ENCODE measurements around the gene ELK1.

ELK1 gene

DNA sequence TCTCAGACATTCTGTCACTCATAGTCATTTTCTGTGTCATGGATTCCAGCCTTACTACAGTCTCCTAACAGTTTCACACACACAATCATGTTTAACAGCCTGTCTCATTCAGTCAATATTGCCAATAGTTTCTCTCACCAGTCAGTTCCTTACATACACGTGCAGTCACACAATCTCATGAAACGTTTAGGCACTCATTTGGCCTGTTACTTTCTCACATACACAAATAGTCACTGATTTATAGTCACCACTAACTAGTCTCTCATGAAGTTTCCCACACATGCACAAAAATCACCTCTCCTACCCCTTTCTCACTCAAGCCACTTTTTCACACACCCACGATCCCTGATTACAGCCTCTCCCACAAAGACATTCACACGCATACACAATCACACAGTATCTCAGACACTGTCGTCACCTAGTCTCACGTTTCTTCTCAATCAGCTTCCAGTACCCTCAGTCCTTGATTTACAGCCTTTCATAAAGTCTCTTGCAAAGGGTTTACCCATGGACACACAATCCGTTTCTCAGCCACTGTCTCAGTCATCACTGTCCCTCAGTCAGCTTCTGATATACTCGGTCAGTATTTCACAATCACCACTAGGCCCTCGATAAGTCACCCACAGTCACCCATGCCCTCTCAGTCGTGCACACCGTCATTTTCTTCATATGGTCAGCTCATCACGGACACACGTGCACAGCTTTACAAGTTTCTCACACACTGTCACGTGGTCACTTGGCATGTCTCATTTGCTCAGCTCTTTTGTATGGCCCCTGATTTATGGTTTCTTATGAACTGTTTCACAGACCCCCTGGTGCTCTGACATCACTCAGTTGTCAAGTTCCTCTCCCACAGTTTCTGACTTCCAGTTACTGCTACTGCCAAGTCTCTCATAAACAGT, 16.4 kb downstream of the ELK1 start:
- H2AFZ ChIP-seq (ENCODE audit: low read depth, low read length, severe bottlenecking) = no peak overlapping the region
- H3K4me3 ChIP-seq (ENCODE audit: insufficient read depth, low read length, poor library complexity, severe bottlenecking) = no peak overlapping the region
- H3K36me3 ChIP-seq (ENCODE audit: low read length) = no peaks in the 10 kb centered on the region
- no peak overlapping the region for H3K4me2 ChIP-seq (ENCODE audit: low read depth, low read length, poor library complexity, severe bottlenecking)
- H3K79me2 ChIP-seq (ENCODE audit: insufficient read depth, low read length) = no peaks in the 10 kb centered on the region
- H3K27me3 ChIP-seq (ENCODE audit: low read length) = no peaks in the 10 kb centered on the region
- H3F3A ChIP-seq (ENCODE audit: insufficient read depth) = no peaks in the 10 kb centered on the region
- H4K20me1 ChIP-seq (ENCODE audit: low read depth, low read length) = no peaks in the 10 kb centered on the region
- no peaks in the 10 kb centered on the region for H3K9me2 ChIP-seq (replicated peaks; ENCODE audit: insufficient read depth, low read length)
- no peaks in the 10 kb centered on the region for H3K9me3 ChIP-seq (ENCODE audit: insufficient read depth, low read length)
- TF ChIP-seq EZH2phosphoT487 (conservative IDR thresholded peaks at IDR 0.05; ENCODE audit: low read length) = no peak
- TF ChIP-seq, protein P1, sequence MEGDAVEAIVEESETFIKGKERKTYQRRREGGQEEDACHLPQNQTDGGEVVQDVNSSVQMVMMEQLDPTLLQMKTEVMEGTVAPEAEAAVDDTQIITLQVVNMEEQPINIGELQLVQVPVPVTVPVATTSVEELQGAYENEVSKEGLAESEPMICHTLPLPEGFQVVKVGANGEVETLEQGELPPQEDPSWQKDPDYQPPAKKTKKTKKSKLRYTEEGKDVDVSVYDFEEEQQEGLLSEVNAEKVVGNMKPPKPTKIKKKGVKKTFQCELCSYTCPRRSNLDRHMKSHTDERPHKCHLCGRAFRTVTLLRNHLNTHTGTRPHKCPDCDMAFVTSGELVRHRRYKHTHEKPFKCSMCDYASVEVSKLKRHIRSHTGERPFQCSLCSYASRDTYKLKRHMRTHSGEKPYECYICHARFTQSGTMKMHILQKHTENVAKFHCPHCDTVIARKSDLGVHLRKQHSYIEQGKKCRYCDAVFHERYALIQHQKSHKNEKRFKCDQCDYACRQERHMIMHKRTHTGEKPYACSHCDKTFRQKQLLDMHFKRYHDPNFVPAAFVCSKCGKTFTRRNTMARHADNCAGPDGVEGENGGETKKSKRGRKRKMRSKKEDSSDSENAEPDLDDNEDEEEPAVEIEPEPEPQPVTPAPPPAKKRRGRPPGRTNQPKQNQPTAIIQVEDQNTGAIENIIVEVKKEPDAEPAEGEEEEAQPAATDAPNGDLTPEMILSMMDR (IDR thresholded peaks at IDR 0.05; ENCODE audit: insufficient read depth, low read length, poor library complexity, severe bottlenecking) = no peak
- H3K9ac ChIP-seq (ENCODE audit: low read length) = no peak overlapping the region
- H3K27ac ChIP-seq (ENCODE audit: low read depth, low read length) = no peak overlapping the region

DNA sequence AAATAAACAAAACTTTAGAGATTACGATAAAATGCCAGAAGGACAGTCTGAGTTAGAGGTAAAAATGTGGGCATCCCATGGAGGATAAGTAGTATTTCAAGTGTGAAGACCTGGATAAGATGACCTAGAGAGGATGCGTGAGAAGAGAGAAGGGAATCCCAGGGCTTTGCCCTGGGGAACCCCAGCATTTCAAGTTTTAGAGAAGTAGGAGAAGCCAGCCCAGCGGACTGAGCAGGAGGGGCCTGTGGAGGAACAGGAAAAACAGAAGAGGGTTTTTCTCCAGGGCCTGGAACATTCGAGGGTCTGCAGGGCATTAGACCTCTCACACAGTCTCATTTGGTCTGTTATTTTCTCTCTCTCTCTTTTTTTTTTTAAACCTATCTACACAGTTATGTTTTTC, 17.7 kb downstream of the ELK1 start:
- H3K79me2 ChIP-seq (ENCODE audit: insufficient read depth, low read length) = no peaks in the 10 kb centered on the region
- no peaks in the 10 kb centered on the region for H3F3A ChIP-seq (ENCODE audit: insufficient read depth)
- H3K9ac ChIP-seq (ENCODE audit: low read length) = no peak overlapping the region
- H3K4me3 ChIP-seq (ENCODE audit: insufficient read depth, low read length, poor library complexity, severe bottlenecking) = no peak overlapping the region
- H3K9me2 ChIP-seq (replicated peaks; ENCODE audit: insufficient read depth, low read length) = no peaks in the 10 kb centered on the region
- H4K20me1 ChIP-seq (ENCODE audit: low read depth, low read length) = no peaks in the 10 kb centered on the region
- TF ChIP-seq EZH2phosphoT487 (conservative IDR thresholded peaks at IDR 0.05; ENCODE audit: low read length) = no peak
- TF ChIP-seq, protein P1 (IDR thresholded peaks at IDR 0.05; ENCODE audit: insufficient read depth, low read length, poor library complexity, severe bottlenecking) = no peak
- no peaks in the 10 kb centered on the region for H3K27me3 ChIP-seq (ENCODE audit: low read length)
- no peaks in the 10 kb centered on the region for H3K36me3 ChIP-seq (ENCODE audit: low read length)
- H2AFZ ChIP-seq (ENCODE audit: low read depth, low read length, severe bottlenecking) = no peak overlapping the region
- no peak overlapping the region for H3K4me2 ChIP-seq (ENCODE audit: low read depth, low read length, poor library complexity, severe bottlenecking)
- H3K27ac ChIP-seq (ENCODE audit: low read depth, low read length) = no peak overlapping the region
- no peaks in the 10 kb centered on the region for H3K9me3 ChIP-seq (ENCODE audit: insufficient read depth, low read length)

DNA sequence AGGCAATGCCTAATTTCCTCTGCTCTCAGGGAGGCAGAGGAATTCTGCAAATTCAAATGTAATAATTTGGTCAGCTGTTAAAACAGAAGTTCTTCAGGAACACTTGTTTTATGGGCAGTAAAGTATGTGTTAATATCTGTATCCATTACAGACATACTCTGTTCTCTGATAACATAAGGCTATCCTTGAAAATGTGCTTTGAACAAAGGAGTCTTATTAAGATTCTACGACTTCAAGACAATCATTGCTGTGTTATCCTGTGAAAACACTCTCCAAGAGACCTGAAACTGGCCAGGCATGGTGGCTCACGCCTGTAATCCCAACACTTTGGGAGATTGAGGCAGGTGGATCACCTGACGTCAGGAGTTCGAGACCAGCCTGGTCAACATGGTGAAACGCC, 18.7 kb downstream of the ELK1 start:
- Histone ChIP-seq H2AFZ (ENCODE audit: low read depth, low read length, severe bottlenecking) (no peak overlapping the region), H3K9me2 (replicated peaks; ENCODE audit: insufficient read depth, low read length) (no peaks in the 10 kb centered on the region), H4K20me1 (ENCODE audit: low read depth, low read length) (no peaks in the 10 kb centered on the region), H3F3A (ENCODE audit: insufficient read depth) (no peaks in the 10 kb centered on the region), H3K79me2 (ENCODE audit: insufficient read depth, low read length) (no peaks in the 10 kb centered on the region), H3K27ac (ENCODE audit: low read depth, low read length) (no peak overlapping the region), H3K36me3 (ENCODE audit: low read length) (no peaks in the 10 kb centered on the region), H3K4me3 (ENCODE audit: insufficient read depth, low read length, poor library complexity, severe bottlenecking) (no peak overlapping the region), H3K9me3 (ENCODE audit: insufficient read depth, low read length) (no peaks in the 10 kb centered on the region), H3K27me3 (ENCODE audit: low read length) (no peaks in the 10 kb centered on the region), H3K9ac (ENCODE audit: low read length) (no peak overlapping the region), H3K4me2 (ENCODE audit: low read depth, low read length, poor library complexity, severe bottlenecking) (no peak overlapping the region)
- TF ChIP-seq EZH2phosphoT487 (conservative IDR thresholded peaks at IDR 0.05; ENCODE audit: low read length) = no peak
- TF ChIP-seq, protein P1 (IDR thresholded peaks at IDR 0.05; ENCODE audit: insufficient read depth, low read length, poor library complexity, severe bottlenecking) = no peak
